K562 (cell line): ENCODE results near the gene LBR. TPM values are rescaled to one million over a fixed set of nuclear protein-coding genes. Genes with fewer than 3 reads are reported as not detected.

Source experiments
- ATAC-seq: fragments of 200-7000 bp; cut with Tn5 transposase; 3 replicates; pipeline ENCODE4 v1.9.1; 2020; ENCODE audit warnings: moderate library complexity
- BruUV-seq: library from RNA; stranded (reverse); fragments of 400-500 nt; replicated peaks from 2 replicates; lab custom pipeline; 2021; lab: Mats Ljungman, UMichigan
- CTCF ChIA-PET: fragments of 300-600 bp; formaldehyde crosslinking; extraction: SDS; loops from one replicate; lab custom pipeline; 2021; ENCODE audit warnings: low intra/inter-chr PET ratio; lab: Yijun Ruan, JAX
- POLR2A ChIA-PET: fragments of 300-600, 350-650 bp; sonication (Branson Sonifier 250); formaldehyde crosslinking; extraction: SDS; loops from one replicate; lab custom pipeline; 2021; ENCODE audit warnings: antibody characterized with exemption, inconsistent platforms; lab: Yijun Ruan, JAX
- DNase-seq, 4 experiments: peaks; one replicate each; pipeline versions ENCODE4 v3.0.0 to v3.0.0-alpha.2; 2011 to 2018; ENCODE audit warnings: low spot score in 3 of 4, mixed read lengths in 3 of 4; ENCODE audit errors: extremely low read depth in 1 of 4
- FAIRE-seq: peaks from 2 replicates; lab custom pipeline; 2011; peaks lifted over from hg19 to GRCh38; lab: Jason Lieb, UNC
- H2AFZ ChIP-seq: 2 replicates; pipeline ENCODE4 v1.6.0; 2011; ENCODE audit warnings: low read depth, low read length, control low read depth, inconsistent platforms
- H3K27ac ChIP-seq: fragments of 200-600 bp; 3 replicates; pipeline ENCODE4 v1.8.0; 2011; ENCODE audit warnings: low read depth, mild to moderate bottlenecking, control low read depth, inconsistent platforms, low read length, moderate library complexity, mixed read lengths; ENCODE audit errors: extremely low read depth
- H3K27me3 ChIP-seq, 2 experiments: fragments of 300-600 bp in 1 of 2; 2 replicates in 1 of 2; 3 replicates in 1 of 2; pipeline versions ENCODE4 v1.6.0 to v1.8.0; 2011; ENCODE audit warnings: inconsistent platforms in 2 of 2, low read length in 2 of 2, mild to moderate bottlenecking in 1 of 2, mixed read lengths in 1 of 2, moderate library complexity in 1 of 2; ENCODE audit not compliant: control insufficient read depth in 2 of 2, insufficient read depth in 2 of 2
- H3K36me3 ChIP-seq: fragments of 300-600 bp; 3 replicates; pipeline ENCODE4 v1.8.0; 2011; ENCODE audit warnings: mild to moderate bottlenecking, low read length, inconsistent platforms; ENCODE audit not compliant: control insufficient read depth, insufficient read depth
- H3K4me1 ChIP-seq, 2 experiments: fragments of 200-600 bp in 1 of 2; replicated peaks in 1 of 2; 2 replicates in 1 of 2; 3 replicates in 1 of 2; pipeline versions ENCODE4 v1.5.1 to v1.8.0; 2011; ENCODE audit warnings: inconsistent platforms in 2 of 2, low read length in 2 of 2, mild to moderate bottlenecking in 1 of 2, mixed read lengths in 1 of 2, moderate library complexity in 1 of 2; ENCODE audit not compliant: control insufficient read depth in 2 of 2, insufficient read depth in 2 of 2
- H3K4me2 ChIP-seq: 2 replicates; pipeline ENCODE4 v1.6.1; 2011; ENCODE audit warnings: low read length, control low read depth, inconsistent platforms, mixed read lengths; ENCODE audit not compliant: insufficient read depth
- H3K4me3 ChIP-seq: fragments of 200-600 bp; sonication (generic), shearing (Covaris generic); 2 replicates; pipeline ENCODE4 v1.5.1; 2016; ENCODE audit warnings: control low read depth, inconsistent platforms
- H3K79me2 ChIP-seq: fragments of 200-600 bp; 3 replicates; pipeline ENCODE4 v1.8.0; 2011; ENCODE audit warnings: low read length, inconsistent platforms; ENCODE audit not compliant: control insufficient read depth, insufficient read depth
- H3K9ac ChIP-seq, 2 experiments: 2 replicates each; pipeline versions ENCODE4 v1.6.0 to v1.6.1; 2011; ENCODE audit warnings: low read depth in 2 of 2, low read length in 2 of 2, control low read depth in 1 of 2, inconsistent platforms in 1 of 2, mild to moderate bottlenecking in 1 of 2, mixed read lengths in 1 of 2; ENCODE audit not compliant: insufficient read depth in 1 of 2
- H3K9me1 ChIP-seq: one replicate; pipeline ENCODE4 v1.6.0; 2011; ENCODE audit warnings: inconsistent platforms, mild to moderate bottlenecking, low read length, moderate library complexity; ENCODE audit not compliant: control insufficient read depth, insufficient read depth
- H3K9me3 ChIP-seq: replicated peaks from 2 replicates; pipeline ENCODE4 v1.5.1; 2011; ENCODE audit warnings: low read depth, low read length, inconsistent platforms; ENCODE audit not compliant: control insufficient read depth, insufficient read depth
- H4K20me1 ChIP-seq: replicated peaks from 2 replicates; pipeline ENCODE4 v1.6.1; 2011; ENCODE audit warnings: low read length, inconsistent platforms, mixed read lengths; ENCODE audit not compliant: control insufficient read depth, insufficient read depth
- BRF2 ChIP-seq: IDR thresholded peaks from 3 replicates; pipeline ENCODE4 v1.6.1; 2011; ENCODE audit warnings: borderline replicate concordance, mild to moderate bottlenecking; ENCODE audit not compliant: insufficient read length, insufficient read depth
- FOXA1 ChIP-seq: fragments of 450-650 bp; IDR thresholded peaks from 2 replicates; pipeline ENCODE4 v1.6.1; 2016; ENCODE audit warnings: mild to moderate bottlenecking, borderline replicate concordance
- HNRNPUL1 ChIP-seq: fragments of 200-400 bp; formaldehyde crosslinking; IDR thresholded peaks from 2 replicates; pipeline ENCODE4 v1.6.1; 2017; ENCODE audit warnings: low read length
- TFAP4 ChIP-seq: sonication (generic); formaldehyde crosslinking; IDR thresholded peaks from 2 replicates; pipeline ENCODE4 v1.8.0; 2022; ENCODE audit warnings: missing genetic modification reagents, mild to moderate bottlenecking, moderate library complexity, borderline replicate concordance
- WGBS: fragments of 100-300 bp; shearing (Covaris generic); methylation state at CpG from one replicate; pipeline ENCODE4 v1.1.6; 2016; ENCODE audit warnings: low coverage, mixed read lengths; ENCODE audit not compliant: insufficient coverage; ENCODE audit errors: missing lambda C conversion rate; 5-methylcytosine and 5-hydroxymethylcytosine counted together
- in situ Hi-C: fragments of 300-500 bp; cut with MboI; formaldehyde crosslinking; loops from 4 replicates; pipeline ENCODE4 v1.15.0; 2018; ENCODE audit warnings: inconsistent platforms, mixed read lengths
- intact Hi-C: fragments of 100-400 bp; cut with micrococcal nuclease; formaldehyde crosslinking; loops from 2 replicates; pipeline ENCODE4 v1.14.2; 2022
- polyA plus RNA-seq, 8 experiments: library from polyadenylated mRNA; depleted of rRNA in 4 of 8; stranded (reverse) in 5 of 8; unstranded in 3 of 8; fragments of >200 nt; fragmentation: Nextera tagmentation in 2 of 8; fragmentation: Illumina TruSeq in 1 of 8; extraction: Ambion mirVana in 2 of 8; extraction: Trizol in 1 of 8; gene quantifications; 2 replicates each; pipeline versions ENCODE4 v1.2.1 to v1.2.3, GENCODE V29; 2011 to 2014; ENCODE audit warnings: inconsistent platforms in 1 of 8, missing spikeins in 1 of 8
- total RNA-seq, 7 experiments: library from RNA; depleted of rRNA in 6 of 7; stranded (reverse); fragments of >200 nt in 6 of 7; fragmentation: Illumina TruSeq in 2 of 7; extraction: Trizol in 2 of 7; gene quantifications; 2 replicates each; pipeline versions ENCODE4 v1.2.1 to v1.2.3, GENCODE V29; 2011 to 2021; ENCODE audit warnings: low replicate concordance in 1 of 7

LBR gene
- total and polyA plus RNA-seq, 9 of the 15 experiments (the other 6 are each of a cell fraction or from before 2014, with no cell fraction given), result 102 to 229 (median 197) TPM

- Histone ChIP-seq H4K20me1 (no peaks in the 10 kb centered on the region), H2AFZ (no peak overlapping the region), H3K9me3 (no peaks in the 10 kb centered on the region), H3K9me1 (no peaks in the 10 kb centered on the region), H3K4me3 (no peak overlapping the region), H3K9ac (no peak overlapping the region; a peak in 1 of 4 replicates), H3K27me3 (no peaks in the 10 kb centered on the region), H3K4me2 (no peak overlapping the region), H3K79me2 (no peaks in the 10 kb centered on the region), H3K27ac (no peak overlapping the region), H3K36me3 (no peaks in the 10 kb centered on the region), H3K4me1 (peaks cover 16 to 18% of the 10 kb centered on the region in 2 experiments)
- FAIRE-seq (no peak), ATAC-seq (no peak), DNase-seq (no peak)
- POLR2A ChIA-PET, result interaction anchor here (1.4 kb wide), 1 partner anchor 11 kb away, joined by 3 read pairs; no protein-coding TSS in a partner anchor
- CTCF ChIA-PET, result no interaction called here
- in situ Hi-C loops (no loop called here), intact Hi-C loops (loop anchor here (5.0 kb wide), 1 partner anchor 858 kb away; the partner anchor contains the start of gene LIN9)
- 71% methylated on average over 5 of the region's 5 CpGs for WGBS
- no TSS peak for BruUV-seq
- TF ChIP-seq TFAP4 (CRISPR knock-in tag) (no peak), BRF2 (no peak), FOXA1 (no peak), HNRNPUL1 (no peak)
Observed at GRCh38 chr1:225449774-225450173, 21.9 kb upstream of the LBR start.
